ENCODE results near the gene MSL3B.
"Not testable (repeated sequence)": the region's sequence is repeated elsewhere in the genome, so short reads cannot be mapped to it uniquely, and the experiment has no call there.

MSL3B gene

DNA sequence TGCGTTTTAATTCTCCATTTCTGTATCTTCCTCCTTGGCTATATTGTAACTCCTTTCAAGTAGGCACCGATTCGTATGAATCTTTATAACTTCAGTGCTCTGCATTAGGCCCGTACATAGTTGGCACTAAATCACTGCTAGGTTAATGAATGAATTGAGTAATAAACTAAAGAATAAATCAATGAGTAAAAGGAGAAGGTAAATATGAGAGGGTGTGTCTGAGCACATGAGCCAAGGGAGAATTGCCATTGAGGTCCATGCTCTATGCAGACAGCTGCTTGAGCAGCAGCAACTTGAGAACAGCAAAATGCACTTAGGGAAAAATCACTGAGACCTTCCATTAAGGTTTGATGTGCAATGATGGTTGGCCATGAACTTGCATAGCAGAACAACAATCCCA lies 37.8 kb upstream of the MSL3B start:
- Mint-ChIP-seq H3K9me3 (ENCODE audit: unreplicated experiment) (peaks cover 6% of the 10 kb centered on the region), H3K27me3 (ENCODE audit: unreplicated experiment) (peaks cover 50% of the 10 kb centered on the region), H3K4me1 (ENCODE audit: unreplicated experiment) (no peaks in the 10 kb centered on the region), H3K36me3 (ENCODE audit: unreplicated experiment) (no peaks in the 10 kb centered on the region), H3K27ac (ENCODE audit: unreplicated experiment) (no peak overlapping the region), H3K4me3 (ENCODE audit: unreplicated experiment) (no peak overlapping the region)
- no peak for DNase-seq (ENCODE audit: extremely low spot score, unreplicated experiment)
- TF ChIP-seq CTCF (IDR thresholded peaks at IDR 0.05) = no peak

- no peak overlapping the region for H3K4me3 Mint-ChIP-seq (ENCODE audit: unreplicated experiment)
- no peak for TF ChIP-seq CTCF (IDR thresholded peaks at IDR 0.05)
- no peak for DNase-seq (ENCODE audit: extremely low spot score, unreplicated experiment)
- no peaks in the 10 kb centered on the region for H3K9me3 Mint-ChIP-seq (ENCODE audit: unreplicated experiment)
- H3K4me1 Mint-ChIP-seq (ENCODE audit: unreplicated experiment) = no peaks in the 10 kb centered on the region
- no peaks in the 10 kb centered on the region for H3K36me3 Mint-ChIP-seq (ENCODE audit: unreplicated experiment)
- no peak overlapping the region for H3K27ac Mint-ChIP-seq (ENCODE audit: unreplicated experiment)
- H3K27me3 Mint-ChIP-seq (ENCODE audit: unreplicated experiment) = peaks cover 77% of the 10 kb centered on the region
Measured at GRCh38 chr2:233901884-233902283, 33.7 kb upstream of the MSL3B start.

- H3K36me3 Mint-ChIP-seq (ENCODE audit: unreplicated experiment) = no peaks in the 10 kb centered on the region
- no peak overlapping the region for H3K27ac Mint-ChIP-seq (ENCODE audit: unreplicated experiment)
- no peaks in the 10 kb centered on the region for H3K4me1 Mint-ChIP-seq (ENCODE audit: unreplicated experiment)
- H3K27me3 Mint-ChIP-seq (ENCODE audit: unreplicated experiment) = peaks cover 82% of the 10 kb centered on the region
- no peaks in the 10 kb centered on the region for H3K9me3 Mint-ChIP-seq (ENCODE audit: unreplicated experiment)
- no peak overlapping the region for H3K4me3 Mint-ChIP-seq (ENCODE audit: unreplicated experiment)
- TF ChIP-seq CTCF (IDR thresholded peaks at IDR 0.05) = no peak
- no peak for DNase-seq (ENCODE audit: extremely low spot score, unreplicated experiment)
Measured at GRCh38 chr2:233901367-233901766, 33.2 kb upstream of the MSL3B start.

DNA sequence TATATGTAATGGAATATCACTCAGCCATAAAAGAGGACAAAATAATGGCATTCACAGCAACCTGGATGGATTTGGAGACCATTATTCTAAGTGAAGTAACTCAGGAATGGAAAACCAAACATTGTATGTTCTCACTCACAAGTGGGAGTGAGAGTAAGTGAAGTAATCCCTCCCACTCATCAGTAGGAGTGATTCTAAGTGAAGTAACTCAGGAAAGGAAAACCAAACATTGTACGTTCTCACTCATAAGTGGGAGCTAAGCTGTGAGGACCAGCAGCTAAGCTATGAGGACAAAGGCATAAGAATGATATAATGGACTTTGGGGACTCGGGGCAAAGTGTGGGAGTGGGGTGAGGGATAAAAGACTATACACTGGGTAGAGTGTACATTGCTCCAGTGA lies 28.1 kb upstream of the MSL3B start:
- not testable (repeated sequence) for H3K4me1 Mint-ChIP-seq (ENCODE audit: unreplicated experiment); H3K27ac Mint-ChIP-seq (ENCODE audit: unreplicated experiment); H3K9me3 Mint-ChIP-seq (ENCODE audit: unreplicated experiment); H3K4me3 Mint-ChIP-seq (ENCODE audit: unreplicated experiment); H3K36me3 Mint-ChIP-seq (ENCODE audit: unreplicated experiment); DNase-seq (ENCODE audit: extremely low spot score, unreplicated experiment)
- peaks cover 78% of the 10 kb centered on the region for H3K27me3 Mint-ChIP-seq (ENCODE audit: unreplicated experiment)

DNA sequence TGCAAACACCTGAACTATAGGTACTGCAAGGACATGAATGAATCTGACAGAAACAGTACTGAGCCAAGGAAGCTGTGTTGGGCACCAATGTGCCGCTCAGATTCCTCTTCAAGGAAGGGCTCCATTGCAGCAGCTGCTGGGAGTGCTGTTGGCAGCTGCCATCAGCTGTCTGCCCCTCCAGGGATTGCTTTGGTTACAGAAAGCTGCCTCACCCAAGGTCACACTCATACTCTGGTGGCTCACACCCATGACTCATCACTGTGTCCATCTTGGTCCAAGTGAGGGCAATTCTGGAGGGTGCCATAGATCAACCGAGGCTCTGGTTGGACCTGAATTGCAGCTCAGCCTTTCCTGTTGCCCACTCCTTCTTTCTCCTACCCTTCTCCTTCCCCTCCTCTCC lies 24.6 kb upstream of the MSL3B start:
- H3K4me3 Mint-ChIP-seq (ENCODE audit: unreplicated experiment) = no peak overlapping the region
- no peaks in the 10 kb centered on the region for H3K36me3 Mint-ChIP-seq (ENCODE audit: unreplicated experiment)
- DNase-seq (ENCODE audit: extremely low spot score, unreplicated experiment) = no peak
- no peaks in the 10 kb centered on the region for H3K9me3 Mint-ChIP-seq (ENCODE audit: unreplicated experiment)
- H3K27ac Mint-ChIP-seq (ENCODE audit: unreplicated experiment) = no peak overlapping the region
- H3K27me3 Mint-ChIP-seq (ENCODE audit: unreplicated experiment) = peaks cover 78% of the 10 kb centered on the region
- no peak for TF ChIP-seq CTCF (IDR thresholded peaks at IDR 0.05)
- no peaks in the 10 kb centered on the region for H3K4me1 Mint-ChIP-seq (ENCODE audit: unreplicated experiment)

GRCh38 chr2:233882353-233882752 lies 14.2 kb upstream of the MSL3B start:
- peaks cover 32% of the 10 kb centered on the region for H3K9me3 Mint-ChIP-seq (ENCODE audit: unreplicated experiment)
- no peaks in the 10 kb centered on the region for H3K4me1 Mint-ChIP-seq (ENCODE audit: unreplicated experiment)
- H3K36me3 Mint-ChIP-seq (ENCODE audit: unreplicated experiment) = no peaks in the 10 kb centered on the region
- no peak overlapping the region for H3K4me3 Mint-ChIP-seq (ENCODE audit: unreplicated experiment)
- TF ChIP-seq CTCF (IDR thresholded peaks at IDR 0.05) = no peak
- DNase-seq (ENCODE audit: extremely low spot score, unreplicated experiment) = no peak
- no peak overlapping the region for H3K27ac Mint-ChIP-seq (ENCODE audit: unreplicated experiment)
- peaks cover 39% of the 10 kb centered on the region for H3K27me3 Mint-ChIP-seq (ENCODE audit: unreplicated experiment)

DNA sequence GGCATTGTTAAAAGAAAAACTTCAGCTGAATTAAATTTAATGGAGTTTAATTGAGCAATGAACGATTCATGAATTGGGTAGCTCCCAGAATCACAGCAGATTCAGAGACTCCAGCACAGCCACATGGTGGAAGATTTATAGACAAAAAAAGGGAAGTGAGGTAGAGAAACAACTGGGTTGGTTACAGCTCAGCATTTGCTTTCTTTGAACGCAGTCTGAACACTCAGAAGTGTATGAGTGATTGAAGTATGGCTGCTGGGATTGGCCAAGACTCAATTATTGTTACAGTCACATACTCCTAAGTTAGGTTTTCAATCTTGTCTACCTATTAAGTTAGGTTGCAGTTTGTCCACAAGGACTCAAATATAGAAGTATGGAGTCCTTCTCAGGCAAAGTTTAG lies 3.9 kb upstream of the MSL3B start:
- H3K27me3 Mint-ChIP-seq (ENCODE audit: unreplicated experiment) = peaks cover 57% of the 10 kb centered on the region
- peaks cover 29% of the 10 kb centered on the region for H3K9me3 Mint-ChIP-seq (ENCODE audit: unreplicated experiment)
- not testable (repeated sequence) for H3K27ac Mint-ChIP-seq (ENCODE audit: unreplicated experiment); H3K4me1 Mint-ChIP-seq (ENCODE audit: unreplicated experiment); H3K4me3 Mint-ChIP-seq (ENCODE audit: unreplicated experiment); DNase-seq (ENCODE audit: extremely low spot score, unreplicated experiment)
- H3K36me3 Mint-ChIP-seq (ENCODE audit: unreplicated experiment) = peaks cover 12% of the 10 kb centered on the region

All from osteocyte (in vitro differentiated cells).